HG02840 (cell line): ENCODE data around the gene NSMCE1.
"Not testable (repeated sequence)": the region's sequence is repeated elsewhere in the genome, so short reads cannot be mapped to it uniquely, and the experiment has no call there.

Experiments used
- ATAC-seq: cut with Tn5 transposase; IDR thresholded peaks from one replicate; pipeline ENCODE4 v1.9.1; 2021; ENCODE audit warnings: mild to moderate bottlenecking, moderate library complexity, moderate number of reproducible peaks; ENCODE audit not compliant: unreplicated experiment, low FRiP score

Gene NSMCE1

DNA sequence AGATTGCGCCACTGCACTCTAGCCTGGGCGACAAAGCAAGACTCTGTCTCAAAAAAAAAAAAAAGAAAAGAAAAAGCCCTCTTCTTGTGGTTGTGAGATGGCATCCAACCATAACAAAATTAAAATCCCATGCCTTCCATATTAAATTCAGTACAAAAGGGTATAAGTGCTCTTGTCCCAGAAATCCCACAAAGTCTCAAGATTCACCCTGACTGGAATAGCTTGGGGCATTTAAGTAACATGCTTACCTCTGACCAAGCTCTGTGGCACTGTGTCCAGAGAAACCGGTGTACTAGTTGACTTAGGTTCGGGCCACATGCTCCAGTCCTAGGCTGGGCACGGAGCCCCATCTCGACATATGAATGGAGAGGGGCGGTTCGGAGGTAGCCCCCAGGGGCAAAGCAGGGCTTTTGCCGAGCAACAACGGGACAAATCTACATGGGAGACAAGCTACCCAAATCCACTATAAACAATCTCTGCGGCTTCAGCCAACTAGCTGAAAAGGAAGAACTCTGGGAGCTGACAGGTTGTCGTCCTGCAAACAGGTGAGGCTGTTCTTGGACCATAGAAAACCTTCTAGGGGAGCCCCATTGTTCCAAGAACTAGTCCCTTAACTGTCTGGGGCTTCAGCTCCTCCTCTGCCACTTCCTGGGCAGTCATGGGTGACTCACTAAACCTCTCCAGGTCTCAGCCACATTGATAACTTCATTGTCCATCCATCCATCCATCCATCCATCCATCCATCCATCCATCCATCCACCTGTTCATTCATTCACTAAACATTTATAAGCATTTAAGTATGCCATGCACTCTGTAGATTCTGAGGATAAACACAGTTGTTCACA lies 34.9 kb upstream of the NSMCE1 start:
- ATAC-seq, result no peak

DNA sequence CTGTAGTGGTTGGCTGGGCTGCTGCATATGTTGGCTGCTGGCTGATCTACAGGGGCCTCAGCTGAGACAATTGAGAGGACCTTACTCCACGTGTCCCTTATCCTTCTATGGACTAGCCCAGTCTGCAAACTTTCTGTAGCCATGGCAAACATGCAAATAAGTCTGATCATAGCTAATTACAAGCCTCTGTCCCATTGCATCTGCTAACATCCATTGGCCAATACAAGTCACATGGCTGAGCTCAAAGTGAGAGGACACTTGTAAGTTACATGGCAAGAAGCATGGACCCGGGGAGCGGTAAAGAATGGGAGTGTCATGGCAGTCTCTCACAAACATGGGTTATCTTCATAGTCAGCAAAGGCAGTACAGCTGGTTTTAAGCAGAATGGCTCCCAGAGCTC lies 33.6 kb upstream of the NSMCE1 start:
- ATAC-seq, result no peak

DNA sequence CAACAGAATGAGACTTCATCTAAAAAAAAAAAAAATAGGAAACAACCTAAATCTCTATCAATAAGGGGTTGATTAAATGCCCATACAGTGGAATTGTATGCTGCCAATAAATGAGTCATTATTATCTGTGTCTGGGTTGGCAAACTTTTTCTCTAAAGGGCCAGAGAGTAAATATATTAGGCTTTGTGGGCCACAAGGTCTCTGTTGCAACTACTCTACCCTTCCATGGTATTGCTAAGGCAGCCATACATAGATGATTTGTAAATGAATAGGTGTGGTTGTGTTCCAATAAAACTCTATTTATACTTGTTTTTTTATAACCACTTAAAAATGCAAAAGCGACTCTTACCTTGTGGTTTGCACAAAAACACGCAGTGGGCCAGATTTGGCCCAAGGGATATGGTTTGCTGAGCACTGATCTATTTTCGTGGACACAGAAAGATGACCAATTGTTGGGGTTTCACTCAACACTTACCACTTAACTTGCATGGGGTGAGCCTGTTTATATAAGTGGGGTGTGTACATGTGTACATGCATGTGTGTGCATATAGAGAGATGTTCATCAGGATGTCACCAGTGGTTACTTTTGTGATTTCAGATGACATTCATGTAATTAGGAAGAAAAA lies 32.8 kb upstream of the NSMCE1 start:
- ATAC-seq, result peak; percentile 63

DNA sequence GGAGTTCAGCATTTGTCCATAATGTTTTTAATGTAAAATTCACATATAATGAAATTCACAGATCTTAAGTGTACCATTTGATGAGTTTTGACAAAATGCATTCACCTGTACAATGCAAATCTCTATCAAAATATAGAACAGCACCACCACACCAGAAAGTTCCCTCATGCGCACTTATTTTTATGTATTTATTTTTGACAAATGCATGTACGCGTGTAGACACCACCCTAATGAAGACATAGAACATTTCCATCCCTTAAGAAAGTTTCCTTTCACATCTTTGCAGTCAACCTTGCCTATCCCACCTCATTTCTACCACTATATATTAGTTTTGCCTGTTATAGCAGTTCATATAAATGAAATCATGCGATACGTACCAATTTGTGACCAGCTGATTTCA lies 29.6 kb upstream of the NSMCE1 start:
- no peak for ATAC-seq

DNA sequence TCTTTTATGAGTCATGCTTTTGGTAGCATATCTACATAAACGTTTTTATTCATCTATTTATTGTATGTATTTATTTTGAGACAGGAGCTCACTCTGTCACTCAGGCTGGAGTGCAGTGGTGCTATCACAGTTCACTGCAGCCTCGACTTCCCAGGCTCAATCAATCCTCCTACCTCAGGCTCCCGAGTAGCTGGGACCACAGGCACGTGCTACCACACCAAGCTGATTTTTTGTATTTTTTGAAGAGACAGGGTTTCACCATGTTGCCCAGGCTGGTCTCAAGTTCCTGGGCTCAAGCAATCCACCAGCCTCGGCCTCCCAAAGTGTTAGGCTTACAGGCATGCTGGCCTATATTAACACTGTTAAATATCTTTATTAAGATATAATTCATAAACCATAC lies 24.8 kb upstream of the NSMCE1 start:
- ATAC-seq, result no peak

DNA sequence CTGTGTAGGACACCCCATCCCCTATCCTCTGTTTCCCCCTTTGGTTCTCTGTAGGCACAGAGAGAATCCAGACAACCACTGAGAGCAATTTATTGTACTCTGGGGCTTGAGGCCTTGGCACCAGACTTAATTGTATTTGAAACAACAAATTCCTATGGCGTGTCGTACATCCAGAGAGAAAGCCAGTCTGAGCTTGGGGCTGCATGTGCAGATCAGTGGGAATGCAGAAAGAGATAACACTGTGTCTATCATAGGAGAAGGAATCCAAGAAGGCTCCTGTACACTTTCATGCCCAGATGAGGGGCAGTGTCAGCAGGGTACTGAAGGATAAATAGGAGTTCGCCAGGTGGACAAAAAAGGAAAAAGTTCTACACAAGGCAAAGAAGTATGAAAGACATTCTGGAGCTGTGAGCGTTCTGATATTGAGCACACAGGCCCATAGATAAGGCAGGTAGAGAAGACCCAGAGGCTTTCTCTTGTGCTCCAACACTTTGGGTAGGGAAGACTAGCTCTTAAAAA lies 23.2 kb upstream of the NSMCE1 start:
- no peak for ATAC-seq

DNA sequence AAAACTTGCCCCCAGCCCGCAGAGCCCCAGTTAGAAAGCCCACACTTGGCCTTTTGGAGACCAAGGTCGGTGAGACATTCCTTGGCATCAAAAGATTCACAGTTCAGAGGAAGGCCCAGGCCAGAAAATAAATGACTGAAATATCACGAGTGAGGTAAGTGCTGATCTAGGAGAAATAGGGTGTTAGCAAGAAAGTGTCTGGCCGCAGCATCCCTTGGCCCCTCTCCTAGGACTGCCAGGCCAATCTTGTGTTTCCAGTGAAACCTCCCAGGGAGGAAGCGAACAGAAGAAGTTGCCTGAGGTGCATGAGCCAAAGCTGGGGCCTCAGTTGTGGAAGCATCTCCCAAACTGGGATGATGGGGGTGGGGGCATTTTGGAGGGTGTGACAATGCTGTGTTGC lies 22.5 kb upstream of the NSMCE1 start:
- ATAC-seq, result no peak

DNA sequence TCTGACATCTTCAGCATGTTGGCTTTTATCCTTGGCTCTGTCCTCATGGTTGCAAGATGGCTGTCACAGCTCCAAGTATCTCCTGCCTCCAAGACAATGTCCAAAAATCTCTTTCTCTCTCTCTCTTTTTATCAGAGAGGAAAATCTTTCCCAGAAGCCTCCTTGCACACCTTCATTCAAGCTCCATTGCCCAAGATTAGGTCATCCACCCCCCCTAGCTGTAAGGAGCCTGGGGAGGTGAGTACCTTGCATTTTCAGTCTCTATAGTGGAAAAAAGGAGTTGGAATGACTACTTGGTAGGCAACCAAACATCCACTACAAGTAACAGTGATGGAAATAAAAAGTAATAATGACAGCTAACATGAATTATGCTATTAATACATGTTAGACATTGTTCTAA lies 22.0 kb upstream of the NSMCE1 start:
- no peak for ATAC-seq

DNA sequence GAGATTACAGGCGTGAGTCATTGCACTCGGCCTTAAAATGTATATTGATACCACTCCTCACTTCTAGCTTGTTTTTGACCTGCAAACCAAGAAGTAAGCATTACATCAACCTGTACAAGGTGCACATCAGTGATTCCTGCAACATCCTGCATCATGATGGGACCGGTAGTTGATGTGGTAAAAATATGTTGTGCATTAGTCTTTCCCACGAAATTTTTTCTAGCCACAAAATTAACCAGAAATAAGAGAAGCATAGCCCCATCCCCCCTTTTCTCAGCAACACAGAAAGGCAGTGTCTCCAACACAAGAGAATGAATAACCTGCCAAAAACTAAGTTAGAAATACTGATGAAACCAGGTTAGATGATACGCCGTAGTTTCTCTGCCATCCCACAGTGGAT lies 21.1 kb upstream of the NSMCE1 start:
- ATAC-seq, result no peak

DNA sequence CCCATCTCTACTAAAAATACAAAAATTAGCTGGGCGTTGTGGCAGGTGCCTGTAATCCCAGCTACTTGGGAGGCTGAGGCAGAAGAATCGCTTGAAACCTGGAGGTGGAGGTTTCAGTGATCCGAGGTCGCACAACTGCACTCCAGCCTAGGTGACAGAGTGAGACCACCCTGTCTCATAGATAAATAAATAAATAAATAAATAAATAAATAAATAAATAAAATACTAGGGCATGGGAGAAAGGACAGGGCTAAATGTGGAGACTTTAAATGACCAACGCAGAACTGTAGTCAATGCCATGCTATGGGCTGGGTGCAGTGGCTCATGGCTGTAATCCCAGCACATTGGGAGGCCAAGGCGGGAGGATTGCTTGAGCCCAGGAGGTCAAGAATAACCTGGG lies 19.7 kb upstream of the NSMCE1 start:
- ATAC-seq, result not testable (repeated sequence)

DNA sequence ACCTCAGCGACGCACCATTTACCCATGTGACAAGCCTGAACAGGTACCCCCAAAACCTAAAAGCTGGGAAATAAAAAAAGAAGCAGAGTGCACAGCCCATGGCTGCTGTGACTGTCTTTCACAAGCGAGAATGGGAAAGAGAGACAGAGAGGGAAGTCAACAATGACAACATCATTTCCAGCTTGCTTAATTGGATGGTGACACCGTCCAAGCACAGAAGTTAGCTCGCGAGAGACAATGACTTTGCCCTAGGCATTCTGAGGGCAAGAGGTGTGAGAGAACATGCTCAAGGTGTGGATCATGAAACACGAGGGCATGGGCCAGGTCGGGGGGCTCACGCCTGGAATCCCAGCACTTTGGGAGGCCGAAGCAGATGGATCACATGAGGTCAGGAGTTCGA lies 19.3 kb upstream of the NSMCE1 start:
- ATAC-seq, result no peak

DNA sequence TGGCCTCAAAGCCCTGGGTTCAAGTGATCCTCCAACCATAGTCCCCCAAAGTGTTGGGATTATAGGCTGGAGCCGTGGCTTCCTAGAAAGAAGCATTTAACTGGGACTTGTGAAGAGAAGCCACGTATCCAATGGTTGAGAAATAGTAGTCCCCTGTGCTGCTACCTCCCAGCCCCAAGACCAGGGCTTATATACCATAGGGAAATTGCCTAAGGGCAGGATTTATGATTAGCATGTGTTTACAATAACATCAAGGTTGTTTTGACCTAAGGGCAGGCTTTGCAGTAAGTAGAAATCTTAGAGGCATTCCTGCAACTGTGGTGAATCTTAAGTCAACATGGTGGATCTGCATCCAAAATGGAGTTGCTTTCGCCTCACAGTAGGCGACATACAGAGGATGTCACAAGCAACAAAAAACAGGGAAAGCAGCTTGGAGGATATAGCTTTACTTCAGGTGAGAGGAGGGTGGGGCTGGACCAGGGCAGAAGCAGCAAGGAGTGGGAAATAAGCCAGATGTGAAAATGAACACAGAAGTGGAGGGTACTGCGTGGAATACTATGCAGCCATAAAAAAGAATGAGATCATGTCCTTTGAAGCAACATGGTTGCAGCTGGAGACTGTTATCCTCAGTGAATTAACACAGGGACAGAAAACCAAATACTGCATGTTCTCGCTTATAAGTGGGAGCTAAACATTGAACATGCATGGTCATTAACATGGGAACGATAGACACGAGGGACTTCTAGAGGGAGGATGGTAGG lies 18.7 kb upstream of the NSMCE1 start:
- no peak for ATAC-seq

DNA sequence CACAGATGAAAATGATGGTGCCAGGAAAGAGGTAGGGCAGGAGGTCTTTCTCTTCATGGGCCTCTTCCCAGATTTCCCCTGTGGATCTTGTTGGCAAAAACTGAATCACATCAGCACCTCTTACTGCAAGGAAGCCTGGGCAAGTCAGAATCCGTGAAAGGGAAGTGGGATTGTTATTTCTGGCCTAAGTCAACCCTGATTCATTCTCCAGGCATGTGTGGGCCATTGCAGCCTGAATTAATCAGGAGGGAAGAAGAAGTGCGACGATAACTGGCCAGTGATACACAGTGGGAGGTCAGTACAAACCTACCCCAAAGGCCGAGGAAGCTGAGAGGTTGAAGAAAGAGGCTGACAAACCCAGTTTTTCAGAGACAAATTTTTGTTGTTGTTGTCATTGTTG lies 17.9 kb upstream of the NSMCE1 start:
- ATAC-seq, result no peak

DNA sequence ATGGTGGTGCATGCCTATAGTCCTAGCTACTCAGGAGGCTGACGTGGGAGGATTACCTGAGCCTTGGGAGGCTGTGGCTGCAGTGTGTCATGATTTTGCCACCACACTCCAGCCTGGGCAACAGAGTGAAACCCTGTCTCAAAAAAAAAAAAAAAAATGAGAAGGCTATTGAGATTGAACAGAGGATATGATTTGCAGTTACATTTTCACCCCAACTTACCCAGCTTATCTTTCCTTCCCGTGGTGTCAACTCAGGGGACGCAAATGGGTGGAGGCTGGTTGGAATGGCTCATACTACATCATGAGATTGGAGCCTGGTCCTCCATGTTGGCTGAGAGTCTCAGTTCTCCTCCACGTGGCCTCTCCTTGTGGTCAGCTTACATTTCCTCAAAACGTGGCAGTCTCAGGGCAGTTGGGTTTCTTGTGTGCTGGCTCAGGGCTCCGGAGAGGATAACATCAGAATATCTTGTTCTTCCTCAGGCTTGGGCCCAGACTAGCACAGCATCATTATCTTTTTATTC lies 17.2 kb upstream of the NSMCE1 start:
- no peak for ATAC-seq

DNA sequence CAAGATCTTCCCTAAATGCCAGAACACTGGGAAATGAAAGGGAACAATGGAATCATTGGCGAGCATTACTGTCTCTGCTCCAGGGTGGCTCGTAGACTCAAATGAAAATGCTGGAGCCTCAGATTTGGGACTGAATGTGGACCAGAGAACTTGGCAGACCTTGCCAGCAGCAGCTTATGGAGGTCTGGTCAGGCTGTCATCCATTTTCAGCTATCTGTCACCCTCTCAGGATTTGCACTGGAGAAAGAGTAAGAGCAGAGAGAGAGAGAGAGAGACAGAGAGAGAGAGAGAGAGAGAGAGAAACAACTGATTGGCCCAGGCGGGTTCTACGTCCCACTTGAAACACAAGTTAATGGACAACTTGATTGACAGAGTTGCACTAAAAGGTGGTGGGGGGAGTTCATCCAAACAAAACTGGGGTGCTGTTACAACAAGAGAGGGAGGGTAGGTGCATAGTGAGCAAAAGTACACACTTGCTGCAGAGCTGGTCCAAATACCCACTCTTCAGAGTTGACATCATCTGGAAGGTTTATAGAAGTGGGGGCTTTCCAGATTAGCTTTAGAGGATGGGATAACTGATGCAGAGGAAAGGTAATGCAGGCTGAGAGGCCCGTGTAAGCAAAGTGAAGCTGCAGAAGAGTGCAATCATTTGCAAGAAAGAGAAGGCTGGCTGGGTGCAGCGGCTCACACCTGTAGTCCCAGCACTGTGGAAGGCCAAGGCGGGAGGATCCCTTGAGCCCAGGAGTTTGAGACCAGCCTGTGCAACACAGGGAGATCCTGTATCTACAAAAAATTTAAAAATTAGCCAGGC lies 16.5 kb upstream of the NSMCE1 start:
- ATAC-seq, result no peak

DNA sequence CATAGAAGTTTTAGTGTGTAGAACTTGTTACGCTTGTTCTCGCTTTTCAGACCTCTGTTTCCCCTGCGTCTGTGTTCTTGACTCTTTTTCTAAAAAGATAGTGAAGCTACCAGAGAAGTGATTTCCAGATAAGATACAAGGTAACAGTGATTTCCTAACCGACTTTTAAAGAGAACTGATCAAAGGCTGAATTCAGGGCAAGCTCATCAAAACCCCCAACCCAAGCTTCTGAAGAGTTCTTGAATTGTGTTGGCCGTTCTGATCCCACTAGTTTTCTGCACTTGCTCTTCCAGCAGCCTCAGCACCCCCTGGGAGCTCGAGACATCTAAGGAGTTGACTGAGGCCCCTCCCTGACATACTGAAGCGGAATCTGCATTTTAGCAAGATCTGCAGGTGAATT lies 12.7 kb upstream of the NSMCE1 start:
- ATAC-seq, result no peak

DNA sequence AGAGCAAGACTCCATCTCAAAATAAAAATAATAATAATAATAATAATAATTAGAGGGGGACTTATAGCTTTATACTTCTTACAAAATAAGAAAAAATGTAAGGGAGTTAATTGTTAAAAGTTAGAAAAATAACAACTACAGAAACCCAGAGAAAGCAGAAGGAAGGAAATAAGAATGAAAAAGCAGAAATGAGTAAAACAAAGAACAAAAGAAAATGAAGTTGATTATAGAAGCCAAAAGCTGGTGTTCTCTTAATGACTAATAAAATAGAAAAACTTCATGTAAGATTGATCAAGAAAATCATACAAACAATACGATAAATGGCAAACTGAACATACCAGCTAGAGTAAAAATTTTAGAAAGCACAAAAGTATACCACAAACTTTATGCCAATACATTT lies 6.8 kb upstream of the NSMCE1 start:
- ATAC-seq, result no peak

DNA sequence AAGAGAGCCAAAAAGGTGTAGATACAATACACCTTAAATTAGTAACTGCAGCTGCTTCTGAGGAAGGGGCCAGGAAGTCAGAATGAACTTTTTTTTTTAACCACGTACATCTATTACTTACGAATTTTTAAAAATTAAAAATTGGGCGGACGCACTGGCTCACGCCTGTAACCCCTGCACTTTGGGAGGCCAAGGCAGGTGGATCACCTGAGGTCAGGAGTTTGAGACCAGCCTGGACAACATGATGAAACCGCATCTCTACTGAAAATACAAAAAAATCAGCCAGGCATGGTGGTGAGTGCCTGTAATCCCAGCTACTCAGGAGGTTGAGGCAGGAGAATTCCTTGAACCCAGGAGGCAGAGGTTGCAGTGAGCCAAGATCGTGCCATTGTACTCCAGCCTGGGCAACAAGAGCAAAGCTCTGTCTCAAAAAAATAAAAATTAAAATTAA lies 5.9 kb upstream of the NSMCE1 start:
- ATAC-seq, result not testable (repeated sequence)

DNA sequence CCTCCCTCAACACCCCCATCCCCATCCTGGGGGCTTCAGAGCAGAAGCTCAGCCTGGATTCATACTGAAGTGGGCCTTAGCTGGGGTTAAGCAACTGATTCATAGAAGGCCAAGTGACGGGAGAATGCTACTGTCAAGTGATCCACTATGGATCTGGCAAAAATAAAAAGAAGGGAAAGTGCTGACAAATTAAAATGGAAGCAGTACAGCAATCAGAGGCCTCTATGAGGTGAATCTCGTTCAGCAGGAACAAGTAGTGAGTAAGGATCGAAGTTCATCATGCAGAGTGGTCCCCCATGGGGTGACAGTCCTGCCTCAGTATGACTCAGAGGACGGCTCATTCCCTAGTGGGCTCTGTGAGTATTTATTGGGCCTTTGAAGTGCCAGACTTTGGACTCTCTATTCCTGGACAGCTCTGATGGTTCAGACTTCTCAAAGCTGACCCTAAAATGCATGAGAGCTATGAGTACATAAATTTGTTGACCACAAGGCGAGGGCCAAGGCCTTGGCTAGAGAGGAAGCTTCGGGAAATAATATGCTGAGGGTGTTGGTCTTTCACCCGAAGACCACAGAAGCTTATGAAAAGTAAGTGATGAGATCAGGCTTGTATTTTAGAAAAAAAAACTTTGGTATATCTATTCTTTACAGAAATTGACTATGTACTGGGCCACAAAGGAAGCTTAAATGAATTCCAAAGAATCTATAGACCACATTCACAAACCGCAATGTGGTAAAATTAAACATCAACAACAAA lies 5.3 kb upstream of the NSMCE1 start:
- ATAC-seq, result no peak

DNA sequence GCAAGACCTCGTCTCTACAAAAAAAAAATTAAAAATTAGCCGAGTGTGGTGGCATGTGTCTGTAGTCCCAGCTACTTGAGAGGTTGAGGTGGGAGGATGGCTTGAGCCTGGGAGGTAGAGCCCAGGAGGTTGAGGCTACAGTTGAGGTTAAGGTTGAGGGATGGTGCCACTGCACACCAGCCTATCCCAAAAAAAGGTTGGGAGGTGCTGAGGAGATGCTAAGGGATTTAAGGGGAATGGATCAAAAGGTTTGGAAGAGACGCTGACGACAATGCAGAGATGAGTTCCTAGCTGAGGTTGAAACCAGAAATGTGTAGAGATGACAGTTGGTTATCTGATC lies 4.7 kb upstream of the NSMCE1 start:
- ATAC-seq, result no peak
